OCI-LY3 (cell line): Measurements from ENCODE around the gene IGSF22.

ENCODE experiments used
- CTCF ChIP-seq: fragments of 200-600, 300-600 bp; sonication (generic); IDR thresholded peaks from 2 replicates; pipeline ENCODE4 v1.5.1; 2014; ENCODE audit warnings: antibody characterized with exemption, low read length, low read depth
- EZH2phosphoT487 ChIP-seq: fragments of 200-600 bp; shearing (Covaris generic); IDR thresholded peaks from 2 replicates; pipeline ENCODE4 v1.6.1; 2018; ENCODE audit warnings: antibody characterized with exemption, mixed run types, low read depth

- TF ChIP-seq CTCF (no peak), EZH2phosphoT487 (no peak)
These were observed 49.2 kb downstream of the IGSF22 start for GRCh38 chr11:18676803-18677202.
